Measurements from ENCODE around the gene ZBTB20. TPM values are rescaled to one million over a fixed set of nuclear protein-coding genes. Genes with fewer than 3 reads are reported as not detected.
A peak's percentile ranks its signal among the peaks of the same experiment; 100 is the strongest.

Gene ZBTB20
- total RNA-seq, 3 donors from 2014 or later: 62.9 to 150 (median 109) TPM

- Histone ChIP-seq H3K4me1 (no peaks in the 10 kb centered on the region), H3K27ac (no peak overlapping the region), H3K9me3 (no peaks in the 10 kb centered on the region), H3K27me3 (no peaks in the 10 kb centered on the region), H3K36me3 (no peaks in the 10 kb centered on the region), H3K4me3 (no peak overlapping the region)
- no peak for TF ChIP-seq POLR2A (IDR thresholded peaks at IDR 0.05)
- no peak for TF ChIP-seq POLR2AphosphoS5 (IDR thresholded peaks at IDR 0.05)
- TF ChIP-seq, protein P1, sequence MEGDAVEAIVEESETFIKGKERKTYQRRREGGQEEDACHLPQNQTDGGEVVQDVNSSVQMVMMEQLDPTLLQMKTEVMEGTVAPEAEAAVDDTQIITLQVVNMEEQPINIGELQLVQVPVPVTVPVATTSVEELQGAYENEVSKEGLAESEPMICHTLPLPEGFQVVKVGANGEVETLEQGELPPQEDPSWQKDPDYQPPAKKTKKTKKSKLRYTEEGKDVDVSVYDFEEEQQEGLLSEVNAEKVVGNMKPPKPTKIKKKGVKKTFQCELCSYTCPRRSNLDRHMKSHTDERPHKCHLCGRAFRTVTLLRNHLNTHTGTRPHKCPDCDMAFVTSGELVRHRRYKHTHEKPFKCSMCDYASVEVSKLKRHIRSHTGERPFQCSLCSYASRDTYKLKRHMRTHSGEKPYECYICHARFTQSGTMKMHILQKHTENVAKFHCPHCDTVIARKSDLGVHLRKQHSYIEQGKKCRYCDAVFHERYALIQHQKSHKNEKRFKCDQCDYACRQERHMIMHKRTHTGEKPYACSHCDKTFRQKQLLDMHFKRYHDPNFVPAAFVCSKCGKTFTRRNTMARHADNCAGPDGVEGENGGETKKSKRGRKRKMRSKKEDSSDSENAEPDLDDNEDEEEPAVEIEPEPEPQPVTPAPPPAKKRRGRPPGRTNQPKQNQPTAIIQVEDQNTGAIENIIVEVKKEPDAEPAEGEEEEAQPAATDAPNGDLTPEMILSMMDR (IDR thresholded peaks at IDR 0.05): no peak
- no peak for DNase-seq (ENCODE audit: low spot score in 2 of 2)
- intact Hi-C loops (cut with DNase I; ENCODE audit: low total_unique reads): loop anchor here (5.0 kb wide), 1 partner anchor 1117 kb away; no protein-coding TSS in a partner anchor
These were observed 757.9 kb downstream of the ZBTB20 start for GRCh38 chr3:114389156-114389555.

- Histone ChIP-seq H3K27ac (peak overlapping the region; percentile 76), H3K27me3 (no peaks in the 10 kb centered on the region), H3K4me1 (peaks cover 0 to 14% of the 10 kb centered on the region in 2 donors), H3K36me3 (no peaks in the 10 kb centered on the region), H3K9me3 (no peaks in the 10 kb centered on the region), H3K4me3 (peak overlapping the region; percentile 34 to 56 (median 46))
- intact Hi-C loops (cut with DNase I; ENCODE audit: low total_unique reads): loop anchor here (2.0 kb wide), 1 partner anchor 60 kb away; no protein-coding TSS in a partner anchor
- TF ChIP-seq POLR2A (IDR thresholded peaks at IDR 0.05): no peak
- TF ChIP-seq POLR2AphosphoS5 (IDR thresholded peaks at IDR 0.05): no peak
- TF ChIP-seq, protein P1 (IDR thresholded peaks at IDR 0.05): no peak
- DNase-seq (ENCODE audit: low spot score in 2 of 2): no peak
These were observed 762.6 kb downstream of the ZBTB20 start for GRCh38 chr3:114384558-114384903.

GRCh38 chr3:114383875-114384557 is 763.1 kb downstream of the ZBTB20 start:
- Histone ChIP-seq H3K9me3 (no peaks in the 10 kb centered on the region), H3K4me3 (peak overlapping the region; percentile 34 to 56 (median 46)), H3K27ac (peak overlapping the region; percentile 76), H3K36me3 (no peaks in the 10 kb centered on the region), H3K4me1 (peaks cover 0 to 20% of the 10 kb centered on the region in 2 donors), H3K27me3 (no peaks in the 10 kb centered on the region)
- intact Hi-C loops (cut with DNase I; ENCODE audit: low total_unique reads): loop anchor here (2.0 kb wide), 1 partner anchor 61 kb away; no protein-coding TSS in a partner anchor
- DNase-seq (ENCODE audit: low spot score in 2 of 2): peak; percentile 69 to 72
- TF ChIP-seq POLR2AphosphoS5 (IDR thresholded peaks at IDR 0.05): peak; percentile 18 to 56 (median 54)
- TF ChIP-seq POLR2A (IDR thresholded peaks at IDR 0.05): no peak
- TF ChIP-seq, protein P1 (IDR thresholded peaks at IDR 0.05): peak; percentile 56 to 87 (median 87)

DNA sequence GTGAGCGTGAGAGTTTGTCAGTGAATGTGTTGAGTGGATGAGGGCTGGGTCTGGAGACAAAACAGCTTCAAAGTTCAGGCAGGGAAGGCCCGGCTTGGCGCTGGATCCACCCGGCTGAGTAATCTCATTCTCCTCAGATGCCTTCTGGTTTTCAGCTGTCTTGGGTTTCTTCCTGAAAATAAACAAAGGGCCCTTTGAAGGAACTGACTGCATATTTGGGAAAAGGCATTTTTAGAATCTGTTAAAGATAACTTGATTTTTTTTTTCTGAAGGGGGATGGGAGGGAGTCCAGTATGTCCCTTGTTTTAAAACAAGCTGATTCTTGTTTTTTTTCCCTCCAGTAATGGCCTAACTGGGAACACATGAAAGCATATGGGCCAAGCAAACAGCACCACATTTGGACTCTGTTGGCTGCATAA is 766.8 kb downstream of the ZBTB20 start:
- intact Hi-C loops (cut with DNase I; ENCODE audit: low total_unique reads): no loop called here
- peak; percentile 57 to 68 for DNase-seq (ENCODE audit: low spot score in 2 of 2)
- peak in 2 of 3 donors; percentile 15 to 21 for TF ChIP-seq POLR2AphosphoS5 (IDR thresholded peaks at IDR 0.05)
- TF ChIP-seq POLR2A (IDR thresholded peaks at IDR 0.05): no peak

GRCh38 chr3:114379266-114379665 is 767.8 kb downstream of the ZBTB20 start:
- no peak for DNase-seq (ENCODE audit: low spot score in 2 of 2)
- Histone ChIP-seq H3K27me3 (no peaks in the 10 kb centered on the region), H3K27ac (peak overlapping the region; percentile 76 to 93), H3K4me3 (no peak overlapping the region), H3K36me3 (no peaks in the 10 kb centered on the region), H3K9me3 (no peaks in the 10 kb centered on the region), H3K4me1 (peaks cover 8 to 32% of the 10 kb centered on the region in 2 donors)
- no peak for TF ChIP-seq POLR2AphosphoS5 (IDR thresholded peaks at IDR 0.05)
- TF ChIP-seq, protein P1 (IDR thresholded peaks at IDR 0.05): no peak
- no peak for TF ChIP-seq POLR2A (IDR thresholded peaks at IDR 0.05)
- intact Hi-C loops (cut with DNase I; ENCODE audit: low total_unique reads): no loop called here

More for the DNA sequence above, 766.8 kb downstream of the ZBTB20 start:
- H3K27me3 ChIP-seq: no peaks in the 10 kb centered on the region
- H3K4me1 ChIP-seq: peaks cover 8 to 30% of the 10 kb centered on the region in 2 donors
- peak overlapping the region in 1 of 3 donors; percentile 10 for H3K4me3 ChIP-seq
- H3K9me3 ChIP-seq: no peaks in the 10 kb centered on the region
- no peaks in the 10 kb centered on the region for H3K36me3 ChIP-seq
- H3K27ac ChIP-seq: peak overlapping the region; percentile 76 to 93
